SK-N-SH (cell line): ENCODE results near the gene CDK10. TPM values are rescaled to one million over a fixed set of nuclear protein-coding genes. Genes with fewer than 3 reads are reported as not detected.

Experiments
- CTCF ChIA-PET: fragments of 300-600, 350-600 bp; formaldehyde crosslinking; extraction: SDS; loops from one replicate; lab custom pipeline; 2021; lab: Yijun Ruan, JAX
- POLR2A ChIA-PET: fragments of 350-600 bp; sonication (Branson Sonifier 250); formaldehyde crosslinking; extraction: SDS; loops from one replicate; lab custom pipeline; 2020; ENCODE audit warnings: antibody characterized with exemption, inconsistent platforms; lab: Yijun Ruan, JAX
- DNase-seq: peaks from one replicate; pipeline ENCODE4 v3.0.0; 2012
- H2AFZ ChIP-seq: fragments of 200-600 bp; sonication (generic); 2 replicates; pipeline ENCODE4 v1.8.1; 2016; ENCODE audit warnings: antibody characterized with exemption, mild to moderate bottlenecking, low read depth
- H3F3A ChIP-seq: fragments of 200-600 bp; sonication (generic); replicated peaks from 2 replicates; pipeline ENCODE3; 2016; ENCODE audit warnings: antibody characterized with exemption, mild to moderate bottlenecking; ENCODE audit not compliant: insufficient read depth
- H3K27ac ChIP-seq, 2 experiments: fragments of 200-500 bp in 1 of 2; fragments of 200-600 bp in 1 of 2; sonication (Bioruptor generic) in 1 of 2; sonication (generic), shearing (Covaris generic) in 1 of 2; 2 replicates each; pipeline versions ENCODE4 v1.5.1 to v1.6.1; 2014 to 2016; ENCODE audit warnings: low read depth in 2 of 2, inconsistent platforms in 1 of 2, low read length in 1 of 2, mild to moderate bottlenecking in 1 of 2, mixed read lengths in 1 of 2
- H3K27me3 ChIP-seq: fragments of 200-600 bp; sonication (generic), shearing (Covaris generic); 2 replicates; pipeline ENCODE4 v1.6.1; 2016; ENCODE audit warnings: mixed run types; ENCODE audit not compliant: insufficient read depth
- H3K36me3 ChIP-seq, 2 experiments: fragments of 200-500 bp in 1 of 2; fragments of 200-600 bp in 1 of 2; sonication (Bioruptor generic) in 1 of 2; sonication (generic) in 1 of 2; replicated peaks in 1 of 2; 2 replicates each; pipeline versions ENCODE3 to v1.5.1; 2014 to 2016; ENCODE audit warnings: low read length in 1 of 2, mild to moderate bottlenecking in 1 of 2; ENCODE audit not compliant: insufficient read depth in 2 of 2, control insufficient read depth in 1 of 2
- H3K4me1 ChIP-seq, 2 experiments: fragments of 200-500 bp in 1 of 2; fragments of 200-600 bp in 1 of 2; sonication (Bioruptor generic) in 1 of 2; sonication (generic), shearing (Covaris generic) in 1 of 2; 2 replicates each; pipeline versions ENCODE4 v1.5.1 to v1.6.1; 2014 to 2016; ENCODE audit warnings: low read depth in 1 of 2, low read length in 1 of 2, mixed run types in 1 of 2; ENCODE audit not compliant: insufficient read depth in 2 of 2, control insufficient read depth in 1 of 2
- H3K4me2 ChIP-seq: fragments of 200-600 bp; sonication (generic), shearing (Covaris generic); 2 replicates; pipeline ENCODE4 v1.6.1; 2017; ENCODE audit warnings: mixed run types
- H3K4me3 ChIP-seq, 2 experiments: fragments of 200-500 bp in 1 of 2; fragments of 200-600 bp in 1 of 2; sonication (Bioruptor generic) in 1 of 2; sonication (generic), shearing (Covaris generic) in 1 of 2; 2 replicates each; pipeline versions ENCODE4 v1.5.1 to v1.8.1; 2014 to 2016; ENCODE audit warnings: low read depth in 2 of 2, inconsistent platforms in 1 of 2, low read length in 1 of 2, mild to moderate bottlenecking in 1 of 2, mixed read lengths in 1 of 2, moderate library complexity in 1 of 2
- H3K79me2 ChIP-seq: fragments of 200-600 bp; sonication (generic); 2 replicates; pipeline ENCODE4 v1.8.1; 2017; ENCODE audit warnings: mild to moderate bottlenecking; ENCODE audit not compliant: insufficient read depth
- H3K9ac ChIP-seq: fragments of 200-600 bp; sonication (generic); 2 replicates; pipeline ENCODE4 v1.6.1; 2017; ENCODE audit warnings: mixed run types
- H3K9me2 ChIP-seq: fragments of 200-600 bp; sonication (generic); 2 replicates; pipeline ENCODE4 v1.6.1; 2017; ENCODE audit warnings: mixed run types
- H3K9me3 ChIP-seq: fragments of 200-600 bp; sonication (generic); 2 replicates; pipeline ENCODE4 v1.6.1; 2017; ENCODE audit warnings: mixed run types, mild to moderate bottlenecking, moderate library complexity
- H4K20me1 ChIP-seq: fragments of 200-600 bp; sonication (generic); 2 replicates; pipeline ENCODE4 v1.6.1; 2017; ENCODE audit warnings: mild to moderate bottlenecking, mixed run types; ENCODE audit not compliant: insufficient read depth
- EZH2phosphoT487 ChIP-seq: fragments of 200-600 bp; sonication (generic); IDR thresholded peaks from 2 replicates; pipeline ENCODE4 v1.6.1; 2017; ENCODE audit warnings: low read depth, mixed run types, mild to moderate bottlenecking, antibody characterized with exemption, moderate library complexity, borderline replicate concordance
- FOSL2 ChIP-seq: IDR thresholded peaks from 2 replicates; pipeline ENCODE4 v1.4.0; 2012; ENCODE audit warnings: low read depth, mild to moderate bottlenecking, moderate library complexity, borderline replicate concordance
- FOXJ3 ChIP-seq: sonication (generic); formaldehyde crosslinking; IDR thresholded peaks from 2 replicates; pipeline ENCODE4 v1.5.1; 2020; ENCODE audit warnings: mild to moderate bottlenecking, missing genetic modification reagents
- NFIC ChIP-seq: IDR thresholded peaks from 2 replicates; pipeline ENCODE4 v1.4.0; 2012; ENCODE audit warnings: borderline replicate concordance
- RAD21 ChIP-seq: IDR thresholded peaks from 2 replicates; pipeline ENCODE4 v1.6.1; 2012; ENCODE audit warnings: mild to moderate bottlenecking, low read length
- RCOR1 ChIP-seq: fragments of 150-350 bp; IDR thresholded peaks from 2 replicates; pipeline ENCODE4 v1.6.1; 2017; ENCODE audit warnings: antibody characterized with exemption, low read length
- RXRA ChIP-seq: IDR thresholded peaks from 2 replicates; pipeline ENCODE4 v1.4.0; 2012; ENCODE audit warnings: low read depth, mild to moderate bottlenecking, borderline replicate concordance
- SIN3A ChIP-seq: IDR thresholded peaks from 2 replicates; pipeline ENCODE4 v1.6.1; 2012; ENCODE audit warnings: low read depth, mild to moderate bottlenecking, low read length, moderate library complexity, borderline replicate concordance
- SMC3 ChIP-seq: IDR thresholded peaks from 2 replicates; pipeline ENCODE4 v1.6.1; 2012; ENCODE audit warnings: low read depth, low read length, improper control_type of control experiment
- TAF1 ChIP-seq: IDR thresholded peaks from 2 replicates; pipeline ENCODE4 v1.6.1; 2012; ENCODE audit warnings: low read depth, mild to moderate bottlenecking, low read length, moderate library complexity, borderline replicate concordance
- TEAD4 ChIP-seq: IDR thresholded peaks from 2 replicates; pipeline ENCODE4 v1.4.0; 2012; ENCODE audit warnings: mild to moderate bottlenecking, borderline replicate concordance; ENCODE audit not compliant: insufficient read depth
- YY1 ChIP-seq: IDR thresholded peaks from 2 replicates; pipeline ENCODE4 v1.4.0; 2012; ENCODE audit warnings: low read depth, mild to moderate bottlenecking
- WGBS: methylation state at CpG from one replicate; pipeline ENCODE4 v1.1.6; 2017; ENCODE audit warnings: low lambda C conversion rate; 5-methylcytosine and 5-hydroxymethylcytosine counted together
- polyA plus RNA-seq, 3 experiments: library from polyadenylated mRNA; depleted of rRNA; stranded (reverse); fragments of >200 nt; gene quantifications; 2 replicates each; pipeline ENCODE4 v1.2.3, GENCODE V29; 2012
- TF ChIP-seq, protein P1 (sequence below): IDR thresholded peaks from 2 replicates; pipeline ENCODE4 v1.4.0; 2012; ENCODE audit warnings: low read depth, borderline replicate concordance
- TF ChIP-seq, protein P2 (sequence below): IDR thresholded peaks from 2 replicates; pipeline ENCODE4 v1.4.0; 2012; ENCODE audit warnings: low read depth, borderline replicate concordance
- TF ChIP-seq, protein P3 (sequence below): IDR thresholded peaks from 2 replicates; pipeline ENCODE4; 2012

Gene CDK10
- polyA plus RNA-seq, 1 of the 3 experiments (the other 2 are of a cell fraction) = 84.7 TPM

DNA sequence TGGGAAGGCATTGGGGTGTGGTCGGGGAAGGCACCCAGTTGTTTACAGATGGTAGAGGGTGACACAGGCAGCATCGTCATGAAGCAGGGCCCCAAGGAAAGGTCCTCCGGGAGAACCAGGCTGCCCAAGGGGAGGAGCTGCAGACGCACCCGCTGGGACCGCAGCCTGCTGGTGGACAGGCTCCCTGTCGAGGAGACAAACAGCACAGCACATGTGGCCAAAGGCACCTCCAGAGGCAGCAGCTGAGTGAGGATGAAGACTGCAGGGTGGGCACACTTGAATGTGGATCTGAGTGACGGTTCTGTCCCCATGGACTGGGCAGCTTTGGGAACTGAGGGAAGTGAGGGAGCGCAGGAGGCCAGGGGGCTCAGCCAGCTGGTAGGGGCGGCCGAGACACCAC lies 41.4 kb upstream of the CDK10 start:
- Histone ChIP-seq H4K20me1 (no peaks in the 10 kb centered on the region), H3K9ac (no peak overlapping the region), H2AFZ (no peak overlapping the region), H3F3A (peaks cover 6% of the 10 kb centered on the region), H3K36me3 (peaks cover 0 to 31% of the 10 kb centered on the region in 2 experiments), H3K4me2 (no peak overlapping the region), H3K4me1 (peaks cover 0 to 5% of the 10 kb centered on the region in 2 experiments; a peak in 1 of 4 replicates), H3K27ac (no peak overlapping the region), H3K9me2 (no peaks in the 10 kb centered on the region), H3K79me2 (0 out of 2 replicates have a peak, but pooled peaks cover under 1% of the 10 kb centered on the region), H3K4me3 (no peak overlapping the region), H3K27me3 (no peaks in the 10 kb centered on the region), H3K9me3 (no peaks in the 10 kb centered on the region)
- DNase-seq = no peak
- WGBS = 88% methylated on average over 10 of the region's 11 CpGs
- TF ChIP-seq, protein P1, sequence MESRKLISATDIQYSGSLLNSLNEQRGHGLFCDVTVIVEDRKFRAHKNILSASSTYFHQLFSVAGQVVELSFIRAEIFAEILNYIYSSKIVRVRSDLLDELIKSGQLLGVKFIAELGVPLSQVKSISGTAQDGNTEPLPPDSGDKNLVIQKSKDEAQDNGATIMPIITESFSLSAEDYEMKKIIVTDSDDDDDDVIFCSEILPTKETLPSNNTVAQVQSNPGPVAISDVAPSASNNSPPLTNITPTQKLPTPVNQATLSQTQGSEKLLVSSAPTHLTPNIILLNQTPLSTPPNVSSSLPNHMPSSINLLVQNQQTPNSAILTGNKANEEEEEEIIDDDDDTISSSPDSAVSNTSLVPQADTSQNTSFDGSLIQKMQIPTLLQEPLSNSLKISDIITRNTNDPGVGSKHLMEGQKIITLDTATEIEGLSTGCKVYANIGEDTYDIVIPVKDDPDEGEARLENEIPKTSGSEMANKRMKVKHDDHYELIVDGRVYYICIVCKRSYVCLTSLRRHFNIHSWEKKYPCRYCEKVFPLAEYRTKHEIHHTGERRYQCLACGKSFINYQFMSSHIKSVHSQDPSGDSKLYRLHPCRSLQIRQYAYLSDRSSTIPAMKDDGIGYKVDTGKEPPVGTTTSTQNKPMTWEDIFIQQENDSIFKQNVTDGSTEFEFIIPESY = no peak
- TF ChIP-seq FOXJ3 (CRISPR knock-in tag) (no peak), TEAD4 (no peak), FOSL2 (no peak), RAD21 (no peak), RCOR1 (no peak), RXRA (no peak), TAF1 (no peak), EZH2phosphoT487 (no peak), SIN3A (no peak), YY1 (no peak), SMC3 (no peak), NFIC (no peak)
- TF ChIP-seq, protein P2, sequence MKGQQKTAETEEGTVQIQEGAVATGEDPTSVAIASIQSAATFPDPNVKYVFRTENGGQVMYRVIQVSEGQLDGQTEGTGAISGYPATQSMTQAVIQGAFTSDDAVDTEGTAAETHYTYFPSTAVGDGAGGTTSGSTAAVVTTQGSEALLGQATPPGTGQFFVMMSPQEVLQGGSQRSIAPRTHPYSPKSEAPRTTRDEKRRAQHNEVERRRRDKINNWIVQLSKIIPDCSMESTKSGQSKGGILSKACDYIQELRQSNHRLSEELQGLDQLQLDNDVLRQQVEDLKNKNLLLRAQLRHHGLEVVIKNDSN = no peak
- TF ChIP-seq, protein P3, sequence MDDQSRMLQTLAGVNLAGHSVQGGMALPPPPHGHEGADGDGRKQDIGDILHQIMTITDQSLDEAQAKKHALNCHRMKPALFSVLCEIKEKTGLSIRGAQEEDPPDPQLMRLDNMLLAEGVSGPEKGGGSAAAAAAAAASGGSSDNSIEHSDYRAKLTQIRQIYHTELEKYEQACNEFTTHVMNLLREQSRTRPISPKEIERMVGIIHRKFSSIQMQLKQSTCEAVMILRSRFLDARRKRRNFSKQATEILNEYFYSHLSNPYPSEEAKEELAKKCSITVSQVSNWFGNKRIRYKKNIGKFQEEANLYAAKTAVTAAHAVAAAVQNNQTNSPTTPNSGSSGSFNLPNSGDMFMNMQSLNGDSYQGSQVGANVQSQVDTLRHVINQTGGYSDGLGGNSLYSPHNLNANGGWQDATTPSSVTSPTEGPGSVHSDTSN = no peak
- ChIA-PET CTCF (interaction anchor here (1.0 to 2.0 kb wide), 3 partner anchors 9 to 80 kb away, joined by 3 to 5 read pairs (median 4); no protein-coding TSS in a partner anchor), POLR2A (no interaction called here)
